ENCODE data around the gene PDCL2. TPM values are rescaled to one million over a fixed set of nuclear protein-coding genes. Genes with fewer than 3 reads are reported as not detected.

Gene PDCL2
- total and polyA plus RNA-seq, 2 donors (not counting 1 experiment from before 2014, with no cell fraction given), result not detected

- Histone ChIP-seq H2AFZ (ENCODE audit: low read length) (no peak overlapping the region), H3K27ac (ENCODE audit: insufficient read depth, low read length) (no peak overlapping the region), H3K9ac (ENCODE audit: insufficient read depth, low read length) (no peak overlapping the region), H3K4me1 (ENCODE audit: control insufficient read depth, extremely low read depth, insufficient read depth, low read length) (no peaks in the 10 kb centered on the region), H3K27me3 (ENCODE audit: control insufficient read depth, insufficient read depth, low read length) (no peaks in the 10 kb centered on the region), H3K4me3 (replicated peaks in 1 of 4; ENCODE audit: control extremely low read depth in 1 of 4, insufficient read depth in 1 of 4, low read depth in 3 of 4, low read length in 4 of 4) (no peak overlapping the region), H3K4me2 (ENCODE audit: extremely low read depth, insufficient read depth, low read length) (no peak overlapping the region), H3K9me3 (ENCODE audit: control insufficient read depth, insufficient read depth, low read depth, low read length) (no peaks in the 10 kb centered on the region), H3K36me3 (ENCODE audit: control insufficient read depth, insufficient read depth, low read length) (no peaks in the 10 kb centered on the region), H3K79me2 (ENCODE audit: control insufficient read depth, insufficient read depth, low read length) (no peaks in the 10 kb centered on the region), H4K20me1 (ENCODE audit: control insufficient read depth, extremely low read depth, insufficient read depth, low read length) (no peaks in the 10 kb centered on the region)
- no peak for TF ChIP-seq CTCF (conservative IDR thresholded peaks at IDR 0.05 in 1 of 2, IDR thresholded peaks at IDR 0.05 in 1 of 2; ENCODE audit: low read depth in 1 of 2, low read length in 2 of 2)
- TF ChIP-seq EZH2 (IDR thresholded peaks at IDR 0.05; ENCODE audit: low read length, missing control alignments), result no peak
- no peak for DNase-seq (ENCODE audit: low read depth in 2 of 2)
Measured at GRCh38 chr4:55613621-55614020, 21.6 kb upstream of the PDCL2 start.

- Histone ChIP-seq H3K4me2 (ENCODE audit: extremely low read depth, insufficient read depth, low read length) (no peak overlapping the region), H3K27me3 (ENCODE audit: control insufficient read depth, insufficient read depth, low read length) (no peaks in the 10 kb centered on the region), H3K4me3 (replicated peaks in 1 of 4; ENCODE audit: control extremely low read depth in 1 of 4, insufficient read depth in 1 of 4, low read depth in 3 of 4, low read length in 4 of 4) (no peak overlapping the region), H3K4me1 (ENCODE audit: control insufficient read depth, extremely low read depth, insufficient read depth, low read length) (no peaks in the 10 kb centered on the region), H2AFZ (ENCODE audit: low read length) (no peak overlapping the region), H3K9ac (ENCODE audit: insufficient read depth, low read length) (no peak overlapping the region), H3K36me3 (ENCODE audit: control insufficient read depth, insufficient read depth, low read length) (no peaks in the 10 kb centered on the region), H4K20me1 (ENCODE audit: control insufficient read depth, extremely low read depth, insufficient read depth, low read length) (no peaks in the 10 kb centered on the region), H3K9me3 (ENCODE audit: control insufficient read depth, insufficient read depth, low read depth, low read length) (no peaks in the 10 kb centered on the region), H3K79me2 (ENCODE audit: control insufficient read depth, insufficient read depth, low read length) (no peaks in the 10 kb centered on the region), H3K27ac (ENCODE audit: insufficient read depth, low read length) (no peak overlapping the region)
- no peak for DNase-seq (ENCODE audit: low read depth in 2 of 2)
- TF ChIP-seq CTCF (conservative IDR thresholded peaks at IDR 0.05 in 1 of 2, IDR thresholded peaks at IDR 0.05 in 1 of 2; ENCODE audit: low read depth in 1 of 2, low read length in 2 of 2), result no peak
- TF ChIP-seq EZH2 (IDR thresholded peaks at IDR 0.05; ENCODE audit: low read length, missing control alignments), result no peak
Measured at GRCh38 chr4:55612341-55612740, 20.3 kb upstream of the PDCL2 start.

- H3K36me3 ChIP-seq (ENCODE audit: control insufficient read depth, insufficient read depth, low read length), result no peaks in the 10 kb centered on the region
Measured at GRCh38 chr4:55611358-55612059, 19.5 kb upstream of the PDCL2 start.

More at GRCh38 chr4:55611358-55612059, 19.5 kb upstream of the PDCL2 start:
- Histone ChIP-seq H2AFZ (ENCODE audit: low read length) (no peak overlapping the region), H3K9ac (ENCODE audit: insufficient read depth, low read length) (no peak overlapping the region), H3K9me3 (ENCODE audit: control insufficient read depth, insufficient read depth, low read depth, low read length) (no peaks in the 10 kb centered on the region), H3K4me3 (replicated peaks in 1 of 4; ENCODE audit: control extremely low read depth in 1 of 4, insufficient read depth in 1 of 4, low read depth in 3 of 4, low read length in 4 of 4) (no peak overlapping the region), H3K4me1 (ENCODE audit: control insufficient read depth, extremely low read depth, insufficient read depth, low read length) (no peaks in the 10 kb centered on the region), H3K27ac (ENCODE audit: insufficient read depth, low read length) (no peak overlapping the region), H3K79me2 (ENCODE audit: control insufficient read depth, insufficient read depth, low read length) (no peaks in the 10 kb centered on the region), H3K4me2 (ENCODE audit: extremely low read depth, insufficient read depth, low read length) (no peak overlapping the region), H3K27me3 (ENCODE audit: control insufficient read depth, insufficient read depth, low read length) (no peaks in the 10 kb centered on the region), H4K20me1 (ENCODE audit: control insufficient read depth, extremely low read depth, insufficient read depth, low read length) (no peaks in the 10 kb centered on the region)
- no peak for DNase-seq (ENCODE audit: low read depth in 2 of 2)
- TF ChIP-seq CTCF (conservative IDR thresholded peaks at IDR 0.05 in 1 of 2, IDR thresholded peaks at IDR 0.05 in 1 of 2; ENCODE audit: low read depth in 1 of 2, low read length in 2 of 2) (no peak), EZH2 (IDR thresholded peaks at IDR 0.05; ENCODE audit: low read length, missing control alignments) (no peak)
